ENCODE measurements around the gene SHMT2.
A peak's percentile ranks its signal among the peaks of the same experiment; 100 is the strongest.

SHMT2 gene

GRCh38 chr12:57198329-57198728 lies 31.2 kb upstream of the SHMT2 start:
- DNase-seq (ENCODE audit: low read depth), result no peak

GRCh38 chr12:57199191-57199590 lies 30.3 kb upstream of the SHMT2 start:
- DNase-seq (ENCODE audit: low read depth), result no peak

- no peak for DNase-seq (ENCODE audit: low read depth)
Observed at GRCh38 chr12:57200497-57200896, 29.0 kb upstream of the SHMT2 start.

GRCh38 chr12:57201219-57201618 lies 28.3 kb upstream of the SHMT2 start:
- DNase-seq (ENCODE audit: low read depth), result no peak

- no peak for DNase-seq (ENCODE audit: low read depth)
Observed at GRCh38 chr12:57201631-57202030, 27.9 kb upstream of the SHMT2 start.

GRCh38 chr12:57202321-57202720 lies 27.2 kb upstream of the SHMT2 start:
- no peak for DNase-seq (ENCODE audit: low read depth)

GRCh38 chr12:57203201-57203600 lies 26.3 kb upstream of the SHMT2 start:
- DNase-seq (ENCODE audit: low read depth), result no peak

GRCh38 chr12:57203791-57204190 lies 25.7 kb upstream of the SHMT2 start:
- DNase-seq (ENCODE audit: low read depth), result no peak

GRCh38 chr12:57204454-57204853 lies 25.1 kb upstream of the SHMT2 start:
- no peak for DNase-seq (ENCODE audit: low read depth)

- DNase-seq (ENCODE audit: low read depth), result no peak
Observed at GRCh38 chr12:57205186-57205585, 24.3 kb upstream of the SHMT2 start.

GRCh38 chr12:57205931-57206330 lies 23.6 kb upstream of the SHMT2 start:
- no peak for DNase-seq (ENCODE audit: low read depth)

- no peak for DNase-seq (ENCODE audit: low read depth)
Observed at GRCh38 chr12:57207731-57208630, 21.5 kb upstream of the SHMT2 start.

GRCh38 chr12:57208631-57209282 lies 20.8 kb upstream of the SHMT2 start:
- DNase-seq (ENCODE audit: low read depth), result no peak

- no peak for DNase-seq (ENCODE audit: low read depth)
Observed at GRCh38 chr12:57209916-57210315, 19.6 kb upstream of the SHMT2 start.

GRCh38 chr12:57210461-57210860 lies 19.1 kb upstream of the SHMT2 start:
- DNase-seq (ENCODE audit: low read depth), result no peak

- no peak for DNase-seq (ENCODE audit: low read depth)
Observed at GRCh38 chr12:57210926-57211692, 18.4 kb upstream of the SHMT2 start.

- DNase-seq (ENCODE audit: low read depth), result no peak
Observed at GRCh38 chr12:57211791-57212700, 17.5 kb upstream of the SHMT2 start.

- no peak for DNase-seq (ENCODE audit: low read depth)
Observed at GRCh38 chr12:57212701-57213057, 16.8 kb upstream of the SHMT2 start.

GRCh38 chr12:57213058-57213715 lies 16.3 kb upstream of the SHMT2 start:
- peak; percentile 84 for DNase-seq (ENCODE audit: low read depth)

- DNase-seq (ENCODE audit: low read depth), result no peak
Observed at GRCh38 chr12:57213763-57214397, 15.6 kb upstream of the SHMT2 start.

GRCh38 chr12:57214398-57214781 lies 15.1 kb upstream of the SHMT2 start:
- DNase-seq (ENCODE audit: low read depth), result peak; percentile 37
